ENCODE results near the gene EIF4G3.

Gene EIF4G3

DNA sequence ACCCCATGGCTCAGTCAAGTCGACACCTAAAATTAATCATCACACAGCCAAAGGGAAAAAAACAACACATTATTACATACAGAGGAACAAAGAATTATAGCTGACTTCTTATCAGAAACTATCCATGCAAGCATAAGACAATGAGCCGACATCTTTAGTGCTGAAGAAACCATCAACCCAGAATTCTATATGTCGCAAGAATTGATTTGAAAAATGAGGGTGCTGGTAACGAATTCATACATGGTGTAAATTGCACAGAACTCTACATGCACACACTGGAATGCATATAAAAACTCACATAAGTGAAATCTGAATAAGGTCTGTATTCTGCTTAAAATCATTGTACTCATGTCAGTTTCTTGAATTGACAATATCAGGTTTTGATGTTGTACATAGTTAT is 25.0 kb upstream of the EIF4G3 start:
- TF ChIP-seq TAF1 (IDR thresholded peaks at IDR 0.05; ENCODE audit: borderline replicate concordance, insufficient read depth, low read length), result no peak
- TF ChIP-seq, protein P1, sequence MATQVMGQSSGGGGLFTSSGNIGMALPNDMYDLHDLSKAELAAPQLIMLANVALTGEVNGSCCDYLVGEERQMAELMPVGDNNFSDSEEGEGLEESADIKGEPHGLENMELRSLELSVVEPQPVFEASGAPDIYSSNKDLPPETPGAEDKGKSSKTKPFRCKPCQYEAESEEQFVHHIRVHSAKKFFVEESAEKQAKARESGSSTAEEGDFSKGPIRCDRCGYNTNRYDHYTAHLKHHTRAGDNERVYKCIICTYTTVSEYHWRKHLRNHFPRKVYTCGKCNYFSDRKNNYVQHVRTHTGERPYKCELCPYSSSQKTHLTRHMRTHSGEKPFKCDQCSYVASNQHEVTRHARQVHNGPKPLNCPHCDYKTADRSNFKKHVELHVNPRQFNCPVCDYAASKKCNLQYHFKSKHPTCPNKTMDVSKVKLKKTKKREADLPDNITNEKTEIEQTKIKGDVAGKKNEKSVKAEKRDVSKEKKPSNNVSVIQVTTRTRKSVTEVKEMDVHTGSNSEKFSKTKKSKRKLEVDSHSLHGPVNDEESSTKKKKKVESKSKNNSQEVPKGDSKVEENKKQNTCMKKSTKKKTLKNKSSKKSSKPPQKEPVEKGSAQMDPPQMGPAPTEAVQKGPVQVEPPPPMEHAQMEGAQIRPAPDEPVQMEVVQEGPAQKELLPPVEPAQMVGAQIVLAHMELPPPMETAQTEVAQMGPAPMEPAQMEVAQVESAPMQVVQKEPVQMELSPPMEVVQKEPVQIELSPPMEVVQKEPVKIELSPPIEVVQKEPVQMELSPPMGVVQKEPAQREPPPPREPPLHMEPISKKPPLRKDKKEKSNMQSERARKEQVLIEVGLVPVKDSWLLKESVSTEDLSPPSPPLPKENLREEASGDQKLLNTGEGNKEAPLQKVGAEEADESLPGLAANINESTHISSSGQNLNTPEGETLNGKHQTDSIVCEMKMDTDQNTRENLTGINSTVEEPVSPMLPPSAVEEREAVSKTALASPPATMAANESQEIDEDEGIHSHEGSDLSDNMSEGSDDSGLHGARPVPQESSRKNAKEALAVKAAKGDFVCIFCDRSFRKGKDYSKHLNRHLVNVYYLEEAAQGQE (IDR thresholded peaks at IDR 0.05; ENCODE audit: insufficient read depth in 1 of 2, low read depth in 2 of 2, low read length in 2 of 2), result no peak
- TF ChIP-seq POLR2AphosphoS5 (IDR thresholded peaks at IDR 0.05; ENCODE audit: low read depth, low read length), result no peak
- no peak for TF ChIP-seq FOXP2 (optimal IDR thresholded peaks at IDR 0.05; ENCODE audit: borderline replicate concordance, extremely low read depth, extremely low read length, insufficient read depth)
- TF ChIP-seq SIN3A (IDR thresholded peaks at IDR 0.05; ENCODE audit: borderline replicate concordance, insufficient read depth, low read length), result no peak

GRCh38 chr1:21200767-21201166 is 24.1 kb upstream of the EIF4G3 start:
- TF ChIP-seq FOXP2 (optimal IDR thresholded peaks at IDR 0.05; ENCODE audit: borderline replicate concordance, extremely low read depth, extremely low read length, insufficient read depth) (no peak), TAF1 (IDR thresholded peaks at IDR 0.05; ENCODE audit: borderline replicate concordance, insufficient read depth, low read length) (no peak), POLR2AphosphoS5 (IDR thresholded peaks at IDR 0.05; ENCODE audit: low read depth, low read length) (no peak), SIN3A (IDR thresholded peaks at IDR 0.05; ENCODE audit: borderline replicate concordance, insufficient read depth, low read length) (no peak)
- TF ChIP-seq, protein P1 (IDR thresholded peaks at IDR 0.05; ENCODE audit: insufficient read depth in 1 of 2, low read depth in 2 of 2, low read length in 2 of 2), result no peak

GRCh38 chr1:21198929-21199328 is 22.2 kb upstream of the EIF4G3 start:
- TF ChIP-seq FOXP2 (optimal IDR thresholded peaks at IDR 0.05; ENCODE audit: borderline replicate concordance, extremely low read depth, extremely low read length, insufficient read depth), result no peak
- no peak for TF ChIP-seq POLR2AphosphoS5 (IDR thresholded peaks at IDR 0.05; ENCODE audit: low read depth, low read length)
- TF ChIP-seq, protein P1 (IDR thresholded peaks at IDR 0.05; ENCODE audit: insufficient read depth in 1 of 2, low read depth in 2 of 2, low read length in 2 of 2), result no peak
- TF ChIP-seq SIN3A (IDR thresholded peaks at IDR 0.05; ENCODE audit: borderline replicate concordance, insufficient read depth, low read length), result no peak
- TF ChIP-seq TAF1 (IDR thresholded peaks at IDR 0.05; ENCODE audit: borderline replicate concordance, insufficient read depth, low read length), result no peak

GRCh38 chr1:21192871-21193270 is 16.2 kb upstream of the EIF4G3 start:
- TF ChIP-seq TAF1 (IDR thresholded peaks at IDR 0.05; ENCODE audit: borderline replicate concordance, insufficient read depth, low read length) (no peak), SIN3A (IDR thresholded peaks at IDR 0.05; ENCODE audit: borderline replicate concordance, insufficient read depth, low read length) (no peak), FOXP2 (optimal IDR thresholded peaks at IDR 0.05; ENCODE audit: borderline replicate concordance, extremely low read depth, extremely low read length, insufficient read depth) (no peak), POLR2AphosphoS5 (IDR thresholded peaks at IDR 0.05; ENCODE audit: low read depth, low read length) (no peak)
- TF ChIP-seq, protein P1 (IDR thresholded peaks at IDR 0.05; ENCODE audit: insufficient read depth in 1 of 2, low read depth in 2 of 2, low read length in 2 of 2), result no peak

DNA sequence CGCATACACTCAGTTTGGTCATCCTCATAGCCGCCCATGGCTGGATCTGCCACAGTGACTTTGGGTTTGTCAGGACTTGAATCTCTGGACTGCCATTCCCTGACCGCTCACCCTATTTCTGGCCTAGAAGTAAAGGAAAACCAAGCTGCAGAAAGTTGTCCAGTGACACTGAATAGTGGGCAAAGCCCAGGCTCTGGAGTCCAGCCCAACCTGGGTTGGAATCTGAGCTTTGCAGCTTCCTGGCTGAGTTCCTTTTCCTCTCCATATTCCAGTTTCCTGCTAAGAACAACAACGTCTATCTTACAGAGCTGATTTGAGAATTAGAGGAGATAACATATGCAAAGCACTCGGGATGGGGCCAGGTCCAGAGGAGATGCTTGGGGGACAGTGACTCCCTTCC is 15.6 kb upstream of the EIF4G3 start:
- TF ChIP-seq, protein P1 (IDR thresholded peaks at IDR 0.05; ENCODE audit: insufficient read depth in 1 of 2, low read depth in 2 of 2, low read length in 2 of 2), result no peak
- no peak for TF ChIP-seq POLR2AphosphoS5 (IDR thresholded peaks at IDR 0.05; ENCODE audit: low read depth, low read length)
